ENCODE measurements around the gene MIPOL1. TPM values are rescaled to one million over a fixed set of nuclear protein-coding genes. Genes with fewer than 3 reads are reported as not detected.

The MIPOL1 gene
- total and polyA plus RNA-seq, 2 of the 13 experiments (the other 11 are each of a cell fraction or from before 2014, with no cell fraction given) = 8.6 to 34.2 TPM

- TF ChIP-seq HNF1A (IDR thresholded peaks at IDR 0.05; ENCODE audit: low read depth) = peak; percentile 42; the same call in 1 of the 2 replicates
- TF ChIP-seq HNF1A (CRISPR knock-in tag; IDR thresholded peaks at IDR 0.05; ENCODE audit: borderline replicate concordance) = peak; percentile 75; the same call in 1 of the 2 replicates
- TF ChIP-seq ATRX (CRISPR knock-in tag; IDR thresholded peaks at IDR 0.05; ENCODE audit: borderline replicate concordance) = no peak
- TF ChIP-seq ZNF354B (CRISPR knock-in tag; IDR thresholded peaks at IDR 0.05) = no peak
- no peak for TF ChIP-seq ZNF660 (CRISPR knock-in tag; IDR thresholded peaks at IDR 0.05; ENCODE audit: borderline replicate concordance, low read depth)
- TF ChIP-seq ZNF782 (CRISPR knock-in tag; IDR thresholded peaks at IDR 0.05; ENCODE audit: borderline replicate concordance) = no peak
- TF ChIP-seq ZNF382 (CRISPR knock-in tag; IDR thresholded peaks at IDR 0.05; ENCODE audit: borderline replicate concordance) = no peak
- peak; percentile 71; the same call in 1 of the 2 replicates for TF ChIP-seq ZNF3 (CRISPR knock-in tag; IDR thresholded peaks at IDR 0.05)
- TF ChIP-seq MXD4 (CRISPR knock-in tag; IDR thresholded peaks at IDR 0.05) = 0 out of 2 replicates have a peak, but pooled peaks have one; percentile 28
- TF ChIP-seq MBNL3 (CRISPR knock-in tag; conservative IDR thresholded peaks at IDR 0.05) = no peak
- no peak for TF ChIP-seq ZNF343 (CRISPR knock-in tag; IDR thresholded peaks at IDR 0.05)
- TF ChIP-seq ZNF580 (CRISPR knock-in tag; IDR thresholded peaks at IDR 0.05; ENCODE audit: borderline replicate concordance, low read depth) = 0 out of 2 replicates have a peak, but pooled peaks have one; percentile 65
- no peak for TF ChIP-seq GZF1 (CRISPR knock-in tag; IDR thresholded peaks at IDR 0.05)
- TF ChIP-seq SNAPC4 (CRISPR knock-in tag; IDR thresholded peaks at IDR 0.05) = no peak
- TF ChIP-seq NR2F1 (CRISPR knock-in tag; IDR thresholded peaks at IDR 0.05) = no peak
- TF ChIP-seq TBP (CRISPR knock-in tag; IDR thresholded peaks at IDR 0.05) = no peak
- TF ChIP-seq SAFB2 (CRISPR knock-in tag; IDR thresholded peaks at IDR 0.05; ENCODE audit: borderline replicate concordance, low read depth) = no peak
- TF ChIP-seq ZNF414 (CRISPR knock-in tag; IDR thresholded peaks at IDR 0.05) = peak; percentile 39
- no peak for TF ChIP-seq PCBP2 (optimal IDR thresholded peaks at IDR 0.05; ENCODE audit: low read depth, low read length, poor library complexity, severe bottlenecking)
Observed at GRCh38 chr14:37480446-37481290, 282.9 kb downstream of the MIPOL1 start (continued).
